ENCODE data around the gene MAP7.

DNA sequence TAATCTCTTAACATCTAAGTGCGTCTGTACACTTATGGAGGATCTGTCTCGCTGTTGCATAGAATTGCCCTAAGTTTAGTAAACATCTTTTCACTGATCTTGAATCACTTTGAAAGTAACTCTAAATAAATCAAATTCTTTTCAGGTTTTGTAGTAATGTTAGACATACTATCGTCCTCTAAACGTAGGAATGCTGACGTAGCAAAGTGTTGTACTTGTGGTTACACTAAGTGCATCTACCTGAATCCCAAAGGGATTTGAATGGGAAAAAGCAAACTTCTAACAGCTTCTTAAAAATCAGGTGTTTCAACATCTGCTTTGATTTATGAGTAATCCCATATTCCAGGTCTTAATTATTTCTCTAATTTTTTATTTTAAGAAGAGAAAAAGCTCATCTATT, 49.8 kb downstream of the MAP7 start:
- TF ChIP-seq, protein P1, sequence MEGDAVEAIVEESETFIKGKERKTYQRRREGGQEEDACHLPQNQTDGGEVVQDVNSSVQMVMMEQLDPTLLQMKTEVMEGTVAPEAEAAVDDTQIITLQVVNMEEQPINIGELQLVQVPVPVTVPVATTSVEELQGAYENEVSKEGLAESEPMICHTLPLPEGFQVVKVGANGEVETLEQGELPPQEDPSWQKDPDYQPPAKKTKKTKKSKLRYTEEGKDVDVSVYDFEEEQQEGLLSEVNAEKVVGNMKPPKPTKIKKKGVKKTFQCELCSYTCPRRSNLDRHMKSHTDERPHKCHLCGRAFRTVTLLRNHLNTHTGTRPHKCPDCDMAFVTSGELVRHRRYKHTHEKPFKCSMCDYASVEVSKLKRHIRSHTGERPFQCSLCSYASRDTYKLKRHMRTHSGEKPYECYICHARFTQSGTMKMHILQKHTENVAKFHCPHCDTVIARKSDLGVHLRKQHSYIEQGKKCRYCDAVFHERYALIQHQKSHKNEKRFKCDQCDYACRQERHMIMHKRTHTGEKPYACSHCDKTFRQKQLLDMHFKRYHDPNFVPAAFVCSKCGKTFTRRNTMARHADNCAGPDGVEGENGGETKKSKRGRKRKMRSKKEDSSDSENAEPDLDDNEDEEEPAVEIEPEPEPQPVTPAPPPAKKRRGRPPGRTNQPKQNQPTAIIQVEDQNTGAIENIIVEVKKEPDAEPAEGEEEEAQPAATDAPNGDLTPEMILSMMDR (IDR thresholded peaks at IDR 0.05): no peak
- no peak for TF ChIP-seq POLR2A (IDR thresholded peaks at IDR 0.05)

All from Peyer's patch (tissue), 4 donors.